HEK293T (cell line): ENCODE data around the gene ANP32A.

Experiments
- ARNT ChIP-seq: fragments of 450-650 bp; IDR thresholded peaks from 2 replicates; pipeline ENCODE4 v1.6.1; 2017; ENCODE audit warnings: mild to moderate bottlenecking
- BHLHE40 ChIP-seq: fragments of 450-650 bp; IDR thresholded peaks from 2 replicates; pipeline ENCODE4 v1.6.1; 2016; ENCODE audit warnings: mild to moderate bottlenecking, moderate library complexity, borderline replicate concordance
- FOXA1 ChIP-seq: fragments of 450-650 bp; IDR thresholded peaks from 2 replicates; pipeline ENCODE4 v1.6.1; 2016; ENCODE audit warnings: mild to moderate bottlenecking
- L3MBTL2 ChIP-seq: fragments of 450-650 bp; conservative IDR thresholded peaks from 2 replicates; pipeline ENCODE4 v1.6.1; 2016; ENCODE audit warnings: mild to moderate bottlenecking
- SP1 ChIP-seq: fragments of 450-650 bp; IDR thresholded peaks from 2 replicates; pipeline ENCODE4 v1.6.1; 2017
- ZNF384 ChIP-seq: fragments of 450-650 bp; IDR thresholded peaks from 2 replicates; pipeline ENCODE4 v1.6.1; 2016

- TF ChIP-seq L3MBTL2, result no peak
- no peak for TF ChIP-seq ARNT
- no peak for TF ChIP-seq ZNF384
- no peak for TF ChIP-seq BHLHE40
- no peak for TF ChIP-seq FOXA1
- TF ChIP-seq SP1, result no peak
Observed at GRCh38 chr15:68781217-68781616, 39.5 kb downstream of the ANP32A start.
